ENCODE data around the gene ALOX15.

The ALOX15 gene

GRCh38 chr17:4602041-4602440 lies 39.4 kb downstream of the ALOX15 start:
- no peak for DNase-seq
- ChIA-PET CTCF (interaction anchor here (0.6 to 1.1 kb wide), 2 partner anchors 23 to 28 kb away, joined by 3 to 4 read pairs; no protein-coding TSS in a partner anchor), POLR2A (no interaction called here)
- Histone ChIP-seq H3K36me3 (ENCODE audit: control insufficient read depth in 4 of 4, insufficient read depth in 4 of 4, low read length in 3 of 4) (no peaks in the 10 kb centered on the region), H3K27me3 (replicated peaks in 2 of 5; ENCODE audit: control insufficient read depth in 4 of 5, insufficient read depth in 5 of 5, low read length in 4 of 5) (peaks cover 0 to 2% (median 0%) of the 10 kb centered on the region in 5 experiments), H3K4me1 (ENCODE audit: control extremely low read depth in 1 of 4, control insufficient read depth in 4 of 4, insufficient read depth in 4 of 4, low read length in 3 of 4) (peaks cover 0 to 3% (median 2%) of the 10 kb centered on the region in 4 experiments), H3K27ac (ENCODE audit: insufficient read depth in 1 of 2, low read depth in 1 of 2, low read length in 2 of 2, poor library complexity in 1 of 2, severe bottlenecking in 2 of 2) (no peak overlapping the region), H3K4me3 (ENCODE audit: control insufficient read depth in 1 of 7, extremely low read depth in 1 of 7, insufficient read depth in 4 of 7, low read depth in 2 of 7, low read length in 6 of 7) (no peak overlapping the region), H3K9me3 (ENCODE audit: control extremely low read depth in 1 of 5, control insufficient read depth in 4 of 5, insufficient read depth in 2 of 5, low read depth in 1 of 5, low read length in 4 of 5) (no peaks in the 10 kb centered on the region)
- no CpG with 5 or more reads among the region's 5 CpGs for WGBS (ENCODE audit: insufficient coverage)

- H3K27ac ChIP-seq (ENCODE audit: insufficient read depth in 1 of 2, low read depth in 1 of 2, low read length in 2 of 2, poor library complexity in 1 of 2, severe bottlenecking in 2 of 2) = no peak overlapping the region
- H3K4me3 ChIP-seq (ENCODE audit: control insufficient read depth in 1 of 7, extremely low read depth in 1 of 7, insufficient read depth in 4 of 7, low read depth in 2 of 7, low read length in 6 of 7) = no peak overlapping the region
- no peaks in the 10 kb centered on the region for H3K4me1 ChIP-seq (ENCODE audit: control extremely low read depth in 1 of 4, control insufficient read depth in 4 of 4, insufficient read depth in 4 of 4, low read length in 3 of 4)
- WGBS (ENCODE audit: insufficient coverage) = 96% methylated on average over 3 of the region's 4 CpGs
- ChIA-PET CTCF (interaction anchor here (1.7 kb wide), 1 partner anchor 34 kb away, joined by 4 read pairs; no protein-coding TSS in a partner anchor), POLR2A (no interaction called here)
- no peaks in the 10 kb centered on the region for H3K36me3 ChIP-seq (ENCODE audit: control insufficient read depth in 4 of 4, insufficient read depth in 4 of 4, low read length in 3 of 4)
- no peak for DNase-seq
- peaks cover 0 to 2% (median 0%) of the 10 kb centered on the region in 5 experiments for H3K27me3 ChIP-seq (replicated peaks in 2 of 5; ENCODE audit: control insufficient read depth in 4 of 5, insufficient read depth in 5 of 5, low read length in 4 of 5)
- no peaks in the 10 kb centered on the region for H3K9me3 ChIP-seq (ENCODE audit: control extremely low read depth in 1 of 5, control insufficient read depth in 4 of 5, insufficient read depth in 2 of 5, low read depth in 1 of 5, low read length in 4 of 5)
Observed at GRCh38 chr17:4601326-4601725, 40.2 kb downstream of the ALOX15 start.

GRCh38 chr17:4600563-4600962 lies 40.9 kb downstream of the ALOX15 start:
- no peak overlapping the region for H3K27ac ChIP-seq (ENCODE audit: insufficient read depth in 1 of 2, low read depth in 1 of 2, low read length in 2 of 2, poor library complexity in 1 of 2, severe bottlenecking in 2 of 2)
- peaks cover 0 to 2% (median 0%) of the 10 kb centered on the region in 5 experiments for H3K27me3 ChIP-seq (replicated peaks in 2 of 5; ENCODE audit: control insufficient read depth in 4 of 5, insufficient read depth in 5 of 5, low read length in 4 of 5)
- POLR2A ChIA-PET = no interaction called here
- no peaks in the 10 kb centered on the region for H3K9me3 ChIP-seq (ENCODE audit: control extremely low read depth in 1 of 5, control insufficient read depth in 4 of 5, insufficient read depth in 2 of 5, low read depth in 1 of 5, low read length in 4 of 5)
- no peaks in the 10 kb centered on the region for H3K36me3 ChIP-seq (ENCODE audit: control insufficient read depth in 4 of 4, insufficient read depth in 4 of 4, low read length in 3 of 4)
- no peak for DNase-seq
- no peak overlapping the region for H3K4me3 ChIP-seq (ENCODE audit: control insufficient read depth in 1 of 7, extremely low read depth in 1 of 7, insufficient read depth in 4 of 7, low read depth in 2 of 7, low read length in 6 of 7)
- H3K4me1 ChIP-seq (ENCODE audit: control extremely low read depth in 1 of 4, control insufficient read depth in 4 of 4, insufficient read depth in 4 of 4, low read length in 3 of 4) = no peaks in the 10 kb centered on the region
- CTCF ChIA-PET = interaction anchor here (0.8 to 1.7 kb wide), 2 partner anchors 22 to 33 kb away, joined by 3 to 4 read pairs; no protein-coding TSS in a partner anchor
- 91% methylated on average over 13 of the region's 13 CpGs for WGBS (ENCODE audit: insufficient coverage)

- peaks cover 0 to 2% (median 0%) of the 10 kb centered on the region in 5 experiments for H3K27me3 ChIP-seq (replicated peaks in 2 of 5; ENCODE audit: control insufficient read depth in 4 of 5, insufficient read depth in 5 of 5, low read length in 4 of 5)
- H3K9me3 ChIP-seq (ENCODE audit: control extremely low read depth in 1 of 5, control insufficient read depth in 4 of 5, insufficient read depth in 2 of 5, low read depth in 1 of 5, low read length in 4 of 5) = no peaks in the 10 kb centered on the region
- H3K36me3 ChIP-seq (ENCODE audit: control insufficient read depth in 4 of 4, insufficient read depth in 4 of 4, low read length in 3 of 4) = no peaks in the 10 kb centered on the region
- 88% methylated on average over 15 of the region's 25 CpGs for WGBS (ENCODE audit: insufficient coverage)
- ChIA-PET POLR2A (no interaction called here), CTCF (interaction anchor here (0.5 to 3.6 kb wide), 7 partner anchors 7 to 33 kb away, joined by 3 to 20 read pairs (median 3); no protein-coding TSS in a partner anchor)
- H3K4me3 ChIP-seq (ENCODE audit: control insufficient read depth in 1 of 7, extremely low read depth in 1 of 7, insufficient read depth in 4 of 7, low read depth in 2 of 7, low read length in 6 of 7) = no peak overlapping the region
- no peak for DNase-seq
- H3K4me1 ChIP-seq (ENCODE audit: control extremely low read depth in 1 of 4, control insufficient read depth in 4 of 4, insufficient read depth in 4 of 4, low read length in 3 of 4) = peaks cover 0 to 6% (median 2%) of the 10 kb centered on the region in 4 experiments
- H3K27ac ChIP-seq (ENCODE audit: insufficient read depth in 1 of 2, low read depth in 1 of 2, low read length in 2 of 2, poor library complexity in 1 of 2, severe bottlenecking in 2 of 2) = no peak overlapping the region
Observed at GRCh38 chr17:4599505-4600281, 41.8 kb downstream of the ALOX15 start.

GRCh38 chr17:4598776-4599504 lies 42.5 kb downstream of the ALOX15 start:
- no peak for DNase-seq
- CTCF ChIA-PET = interaction anchor here (0.5 to 3.6 kb wide), 6 partner anchors 8 to 32 kb away, joined by 3 to 20 read pairs (median 4); no protein-coding TSS in a partner anchor

GRCh38 chr17:4597975-4598374 lies 43.5 kb downstream of the ALOX15 start:
- H3K36me3 ChIP-seq (ENCODE audit: control insufficient read depth in 4 of 4, insufficient read depth in 4 of 4, low read length in 3 of 4) = no peaks in the 10 kb centered on the region
- H3K4me1 ChIP-seq (ENCODE audit: control extremely low read depth in 1 of 4, control insufficient read depth in 4 of 4, insufficient read depth in 4 of 4, low read length in 3 of 4) = peaks cover 0 to 7% (median 2%) of the 10 kb centered on the region in 4 experiments
- 85% methylated on average over 12 of the region's 13 CpGs for WGBS (ENCODE audit: insufficient coverage)
- H3K4me3 ChIP-seq (ENCODE audit: control insufficient read depth in 1 of 7, extremely low read depth in 1 of 7, insufficient read depth in 4 of 7, low read depth in 2 of 7, low read length in 6 of 7) = no peak overlapping the region
- DNase-seq = no peak
- H3K27ac ChIP-seq (ENCODE audit: insufficient read depth in 1 of 2, low read depth in 1 of 2, low read length in 2 of 2, poor library complexity in 1 of 2, severe bottlenecking in 2 of 2) = no peak overlapping the region
- H3K27me3 ChIP-seq (replicated peaks in 2 of 5; ENCODE audit: control insufficient read depth in 4 of 5, insufficient read depth in 5 of 5, low read length in 4 of 5) = peaks cover 0 to 2% (median 0%) of the 10 kb centered on the region in 5 experiments
- H3K9me3 ChIP-seq (ENCODE audit: control extremely low read depth in 1 of 5, control insufficient read depth in 4 of 5, insufficient read depth in 2 of 5, low read depth in 1 of 5, low read length in 4 of 5) = no peaks in the 10 kb centered on the region
- ChIA-PET POLR2A (interaction anchor here (0.6 kb wide), 2 partner anchors 314 to 580 kb away, joined by 3 read pairs; no protein-coding TSS in a partner anchor), CTCF (interaction anchor here (0.8 to 3.6 kb wide), 4 partner anchors 25 to 33 kb away, joined by 3 to 20 read pairs (median 6); no protein-coding TSS in a partner anchor)

More at GRCh38 chr17:4598776-4599504, 42.5 kb downstream of the ALOX15 start:
- H3K36me3 ChIP-seq (ENCODE audit: control insufficient read depth in 4 of 4, insufficient read depth in 4 of 4, low read length in 3 of 4) = no peaks in the 10 kb centered on the region
- POLR2A ChIA-PET = no interaction called here
- peaks cover 0 to 7% (median 2%) of the 10 kb centered on the region in 4 experiments for H3K4me1 ChIP-seq (ENCODE audit: control extremely low read depth in 1 of 4, control insufficient read depth in 4 of 4, insufficient read depth in 4 of 4, low read length in 3 of 4)
- H3K27ac ChIP-seq (ENCODE audit: insufficient read depth in 1 of 2, low read depth in 1 of 2, low read length in 2 of 2, poor library complexity in 1 of 2, severe bottlenecking in 2 of 2) = no peak overlapping the region
- no peaks in the 10 kb centered on the region for H3K9me3 ChIP-seq (ENCODE audit: control extremely low read depth in 1 of 5, control insufficient read depth in 4 of 5, insufficient read depth in 2 of 5, low read depth in 1 of 5, low read length in 4 of 5)
- H3K27me3 ChIP-seq (replicated peaks in 2 of 5; ENCODE audit: control insufficient read depth in 4 of 5, insufficient read depth in 5 of 5, low read length in 4 of 5) = peaks cover 0 to 2% (median 0%) of the 10 kb centered on the region in 5 experiments
- 96% methylated on average over 18 of the region's 20 CpGs for WGBS (ENCODE audit: insufficient coverage)
- H3K4me3 ChIP-seq (ENCODE audit: control insufficient read depth in 1 of 7, extremely low read depth in 1 of 7, insufficient read depth in 4 of 7, low read depth in 2 of 7, low read length in 6 of 7) = no peak overlapping the region
